GM18519 (cell line): ENCODE data around the gene FAR2.
"Not testable (repeated sequence)": the region's sequence is repeated elsewhere in the genome, so short reads cannot be mapped to it uniquely, and the experiment has no call there.

ENCODE experiments used
- ATAC-seq: cut with Tn5 transposase; IDR thresholded peaks from one replicate; pipeline ENCODE4 v1.9.1; 2021; ENCODE audit warnings: mild to moderate bottlenecking, moderate library complexity; ENCODE audit not compliant: unreplicated experiment, low FRiP score

Gene FAR2

DNA sequence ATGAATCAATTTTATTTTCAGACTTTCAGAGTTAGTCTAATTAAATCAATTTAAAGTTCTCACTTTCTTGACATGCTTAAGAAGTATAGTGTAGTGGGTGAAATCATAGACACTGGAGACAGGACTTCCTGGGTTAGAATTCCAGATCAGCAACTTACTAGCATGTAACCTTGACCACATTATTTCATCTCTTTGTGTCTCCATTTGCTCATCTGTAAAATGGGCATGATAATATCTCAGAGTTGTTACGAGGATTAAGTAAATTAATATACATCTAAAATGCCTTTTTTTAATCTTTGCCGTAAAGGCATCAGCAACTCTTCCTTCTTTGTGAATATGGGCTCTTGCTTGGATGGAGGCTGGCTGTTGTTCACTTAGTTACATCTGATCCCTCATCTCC lies 233.2 kb downstream of the FAR2 start:
- ATAC-seq = no peak

DNA sequence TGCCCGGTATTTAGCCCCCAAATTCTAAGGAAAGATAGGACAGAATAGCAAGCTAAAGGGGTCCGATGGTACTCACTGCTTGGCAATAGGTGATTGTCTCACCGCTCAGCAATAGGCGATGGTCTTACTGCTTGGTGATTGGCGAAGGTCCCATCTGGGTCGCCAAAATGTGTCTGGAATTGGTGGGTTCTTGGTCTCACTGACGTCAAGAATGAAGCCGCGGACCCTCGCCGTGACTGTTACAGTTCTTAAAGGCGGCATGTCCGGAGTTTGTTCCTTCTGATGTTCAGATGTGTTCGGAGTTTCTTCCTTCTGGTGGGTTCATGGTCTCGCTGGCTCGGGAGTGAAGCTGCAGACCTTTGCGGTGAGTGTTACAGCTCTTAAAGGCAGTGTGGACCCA lies 236.1 kb downstream of the FAR2 start:
- not testable (repeated sequence) for ATAC-seq
